ENCODE data around the gene PCDHB9.
"Not testable (repeated sequence)": the region's sequence is repeated elsewhere in the genome, so short reads cannot be mapped to it uniquely, and the experiment has no call there.

- TF ChIP-seq POLR2AphosphoS5, POLR2A (IDR thresholded peaks at IDR 0.05; ENCODE audit: low read depth, low read length): not testable (repeated sequence)
These were observed 27.6 kb downstream of the PCDHB9 start for GRCh38 chr5:141214583-141214982.

Data from GM12892 (cell line).